Activated CD4-positive, CD25-positive, alpha-beta regulatory T cell treated with anti-CD3 and anti-CD28 coated beads, Interleukin-2, amount 50 U/mL, for 24 hours (primary cell): Measurements from ENCODE around the gene PLXNA3.

Source experiments
- ATAC-seq, 2 donors: fragments of 150-1000 bp; cut with Tn5 transposase; one replicate each; pipeline ENCODE4 v1.10.0; 2021; ENCODE audit warnings: mild to moderate bottlenecking in 1 of 2, moderate library complexity in 1 of 2

PLXNA3 gene

DNA sequence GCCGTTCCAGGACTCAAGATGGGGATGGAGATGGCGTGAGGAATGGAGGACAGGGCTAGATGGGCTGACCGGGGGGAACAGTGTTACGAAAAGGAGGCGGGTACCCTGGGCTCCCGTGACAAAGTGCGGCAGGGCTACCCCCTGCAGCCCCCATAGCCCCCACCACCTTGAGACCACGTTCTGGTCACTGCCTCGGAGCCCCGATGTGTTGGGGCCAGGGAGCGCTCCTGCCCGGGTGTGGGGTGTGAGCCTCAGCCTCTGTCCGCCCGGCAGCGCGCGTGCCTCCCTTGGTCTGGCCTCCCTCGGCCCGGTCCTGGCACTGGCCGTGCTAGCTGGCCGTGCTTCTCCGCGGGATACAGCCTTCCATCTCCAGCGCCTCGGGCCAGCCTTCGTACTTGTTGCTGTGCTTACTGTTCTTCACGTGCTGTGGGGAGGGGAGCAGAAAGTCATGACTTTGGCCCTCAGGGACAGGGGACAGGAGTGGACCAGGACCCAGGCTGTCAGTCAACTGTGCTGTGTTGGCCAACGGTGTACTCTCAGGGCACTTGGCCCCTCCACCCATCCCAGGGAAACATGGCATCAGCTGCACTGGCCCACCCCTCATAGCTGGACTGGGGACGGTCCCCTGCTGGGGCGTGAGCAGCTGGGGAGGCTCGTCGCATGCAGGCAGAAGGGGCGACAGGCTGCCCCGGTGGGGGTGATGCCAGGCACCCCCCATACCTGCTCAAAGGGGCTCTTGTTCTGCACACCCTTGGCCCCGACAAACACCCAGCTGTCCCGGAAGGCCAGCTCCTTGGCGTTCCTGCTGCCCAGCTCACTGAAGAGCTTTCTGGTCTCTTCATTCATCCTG lies 48.6 kb downstream of the PLXNA3 start:
- ATAC-seq, result no peak

DNA sequence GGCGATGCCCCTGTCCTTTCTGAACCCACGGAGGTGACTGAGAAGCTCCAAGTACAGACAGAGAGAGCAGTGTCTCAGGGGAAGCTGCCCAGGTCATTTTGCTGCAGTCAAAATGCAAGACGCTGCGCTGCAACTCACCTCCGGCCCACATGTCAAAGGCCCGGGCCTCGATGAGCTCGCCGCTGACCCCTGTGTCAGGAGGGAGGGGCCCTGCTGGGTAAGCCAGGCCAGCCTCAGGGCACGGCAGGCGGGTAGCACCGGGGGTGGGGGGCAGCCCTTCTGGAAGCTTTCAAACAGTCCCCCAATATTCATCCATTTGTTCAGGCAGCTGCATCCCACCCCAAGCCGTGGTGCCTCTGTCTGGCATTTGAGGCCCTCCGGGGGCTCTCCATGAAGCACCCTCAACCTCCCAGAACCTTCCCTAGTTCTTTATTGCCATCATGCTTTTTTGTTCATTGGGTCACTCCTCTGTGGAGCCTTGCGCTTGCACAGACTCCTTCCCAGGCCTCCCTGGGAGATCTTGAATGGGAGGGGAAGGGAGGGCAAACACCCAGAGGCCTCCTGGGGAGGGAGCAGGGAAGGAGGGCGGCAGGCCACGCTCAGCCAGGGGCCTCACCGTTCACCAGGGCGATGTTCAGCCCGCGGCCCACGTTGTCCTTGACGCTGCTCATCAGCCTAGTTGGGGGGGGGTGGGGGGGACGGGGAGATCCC lies 49.7 kb downstream of the PLXNA3 start:
- no peak for ATAC-seq

DNA sequence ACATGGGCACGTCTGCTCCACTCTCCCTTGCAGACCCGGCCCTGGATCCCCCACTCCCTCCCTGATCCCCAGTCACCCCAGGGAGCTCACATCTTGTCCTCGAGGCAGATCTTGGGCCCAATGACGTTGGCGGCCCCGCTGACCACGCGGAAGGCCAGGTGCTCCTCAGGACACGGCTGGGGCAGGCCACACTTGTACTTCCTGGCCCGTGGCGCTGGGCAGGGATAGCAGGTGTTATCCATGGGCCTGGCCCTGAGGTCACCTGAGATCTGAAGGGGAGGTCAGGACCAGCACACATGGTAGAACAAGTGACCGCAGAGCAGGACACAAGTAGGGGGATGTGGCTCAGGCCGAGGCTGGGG lies 50.3 kb downstream of the PLXNA3 start:
- no peak for ATAC-seq

DNA sequence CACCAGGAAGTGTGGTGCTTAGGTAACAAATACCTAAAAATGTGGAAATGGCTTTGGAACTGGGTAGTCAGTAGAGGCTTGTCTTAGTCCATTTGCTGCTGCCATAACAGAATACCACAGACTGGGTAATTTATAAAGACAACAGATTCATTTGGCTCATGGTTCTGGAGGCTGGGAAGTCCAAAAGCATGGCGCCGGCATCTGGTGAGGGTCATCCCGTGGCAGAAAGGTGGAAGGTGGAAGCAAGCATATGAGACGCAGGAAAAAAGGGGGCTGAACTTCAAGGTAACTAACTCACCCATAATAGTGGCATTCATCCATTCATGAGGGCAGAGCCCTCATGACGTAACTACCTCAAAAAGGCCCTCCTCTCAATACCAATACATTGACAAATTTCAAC lies 51.4 kb downstream of the PLXNA3 start:
- no peak for ATAC-seq

DNA sequence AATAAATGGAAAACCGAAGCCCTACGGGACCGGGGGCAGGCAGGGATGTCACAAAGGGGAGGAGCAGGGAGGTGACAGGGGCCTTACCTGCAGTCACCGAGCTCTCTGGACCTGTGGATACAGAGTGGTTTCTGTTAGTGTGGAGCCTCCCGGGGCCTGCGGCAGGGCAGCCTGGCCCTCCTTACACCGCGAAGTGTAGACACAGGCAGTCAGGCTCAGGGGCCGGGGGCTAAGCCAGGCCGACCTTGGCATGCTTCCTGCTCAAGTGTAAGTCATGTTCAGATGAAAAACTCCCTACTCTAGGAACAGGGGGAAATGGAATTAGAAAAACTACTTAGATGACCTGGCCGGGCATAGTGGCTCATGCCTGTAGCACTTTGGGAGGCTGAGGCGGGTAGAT lies 53.7 kb downstream of the PLXNA3 start:
- no peak for ATAC-seq

DNA sequence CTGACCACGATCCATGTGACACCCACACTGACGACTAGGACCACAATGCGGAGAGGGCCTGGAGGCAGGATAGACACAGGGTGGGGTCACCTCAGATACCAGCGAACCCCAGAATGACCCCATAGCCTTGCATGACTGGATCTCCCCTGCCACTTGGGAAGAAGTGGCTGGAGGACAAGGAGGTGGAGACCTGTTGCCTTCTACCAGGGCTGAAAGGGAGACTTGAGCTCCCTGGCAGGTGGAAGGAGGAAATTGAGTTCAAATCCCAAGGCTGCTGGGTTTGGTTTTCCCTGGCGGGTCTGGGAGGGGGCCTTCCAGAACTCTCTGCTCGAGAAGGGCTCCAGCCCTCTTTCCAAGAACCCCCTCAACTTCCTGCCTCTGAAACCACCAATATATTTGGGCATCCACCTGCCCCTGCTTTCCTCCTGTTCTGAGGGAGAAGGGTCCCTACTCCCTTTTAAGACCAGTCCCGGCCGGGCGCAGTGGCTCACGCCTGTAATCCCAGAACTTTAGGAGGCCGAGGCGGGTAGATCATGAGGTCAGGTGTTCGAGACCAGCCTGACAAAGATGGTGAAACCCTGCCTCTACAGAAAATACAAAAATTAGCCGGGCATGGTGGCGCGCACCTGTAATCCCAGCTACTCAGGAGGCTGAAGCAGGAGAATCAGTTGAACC lies 54.9 kb downstream of the PLXNA3 start:
- ATAC-seq, result no peak

DNA sequence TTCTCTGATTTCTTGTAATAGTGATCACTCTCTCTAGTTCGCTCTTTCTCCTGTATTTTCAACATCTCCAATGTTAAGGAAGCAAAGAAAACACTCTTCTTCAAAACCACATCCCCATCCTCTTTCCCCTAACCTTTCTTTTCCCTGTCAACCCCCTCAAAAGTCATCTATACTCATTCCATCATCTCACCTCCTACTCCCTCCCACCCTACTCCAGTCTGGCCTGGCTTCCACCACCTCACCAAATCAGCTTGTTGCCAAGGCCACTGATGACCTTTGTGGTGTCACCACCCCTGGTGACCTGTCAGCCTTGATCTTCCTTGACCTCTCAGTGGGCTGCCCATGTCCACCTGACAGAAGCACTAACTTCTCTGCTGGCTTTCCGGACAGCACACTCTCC lies 55.6 kb downstream of the PLXNA3 start:
- ATAC-seq, result no peak

DNA sequence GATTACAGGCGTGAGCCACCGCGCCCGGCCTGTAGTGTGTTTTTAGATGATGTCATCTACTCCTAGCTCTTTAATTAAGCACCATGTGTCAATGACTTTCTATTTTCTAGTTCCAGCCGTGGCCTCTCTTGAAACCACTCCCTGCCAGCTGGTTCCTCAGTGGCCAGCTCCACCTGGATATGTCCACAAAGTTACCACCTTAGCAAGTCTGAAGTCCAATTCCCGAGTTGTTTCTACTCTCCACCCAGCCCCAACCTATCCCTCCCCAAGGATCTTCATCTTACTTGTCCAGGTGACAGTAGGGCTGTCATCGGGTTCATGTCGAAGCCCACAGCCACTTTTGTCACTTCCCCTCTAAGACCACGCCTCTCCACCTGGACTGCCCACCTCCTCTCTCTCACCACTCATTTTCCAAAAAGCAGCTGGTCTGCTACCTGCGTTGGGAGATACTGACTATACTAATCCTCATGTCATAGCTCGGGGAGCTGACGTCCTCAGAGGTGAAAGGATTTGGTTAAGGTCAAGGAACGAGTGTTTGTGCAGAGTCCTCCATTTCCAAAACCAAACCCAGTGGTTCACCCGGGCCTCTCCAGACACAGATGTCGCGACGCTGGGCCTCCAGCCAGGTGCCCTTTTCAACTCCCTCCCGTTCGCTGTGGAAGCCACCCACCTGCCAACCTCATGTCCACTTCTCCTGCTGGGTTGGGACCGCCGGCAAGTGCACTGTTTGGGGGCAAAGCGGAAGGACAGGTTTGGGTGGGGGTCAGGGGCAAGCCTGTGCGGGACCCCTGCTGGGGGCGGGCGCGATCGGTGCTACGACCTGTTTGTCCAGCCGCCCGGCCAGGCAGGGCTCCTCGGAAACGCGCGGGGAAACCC lies 57.2 kb downstream of the PLXNA3 start:
- ATAC-seq, result no peak

DNA sequence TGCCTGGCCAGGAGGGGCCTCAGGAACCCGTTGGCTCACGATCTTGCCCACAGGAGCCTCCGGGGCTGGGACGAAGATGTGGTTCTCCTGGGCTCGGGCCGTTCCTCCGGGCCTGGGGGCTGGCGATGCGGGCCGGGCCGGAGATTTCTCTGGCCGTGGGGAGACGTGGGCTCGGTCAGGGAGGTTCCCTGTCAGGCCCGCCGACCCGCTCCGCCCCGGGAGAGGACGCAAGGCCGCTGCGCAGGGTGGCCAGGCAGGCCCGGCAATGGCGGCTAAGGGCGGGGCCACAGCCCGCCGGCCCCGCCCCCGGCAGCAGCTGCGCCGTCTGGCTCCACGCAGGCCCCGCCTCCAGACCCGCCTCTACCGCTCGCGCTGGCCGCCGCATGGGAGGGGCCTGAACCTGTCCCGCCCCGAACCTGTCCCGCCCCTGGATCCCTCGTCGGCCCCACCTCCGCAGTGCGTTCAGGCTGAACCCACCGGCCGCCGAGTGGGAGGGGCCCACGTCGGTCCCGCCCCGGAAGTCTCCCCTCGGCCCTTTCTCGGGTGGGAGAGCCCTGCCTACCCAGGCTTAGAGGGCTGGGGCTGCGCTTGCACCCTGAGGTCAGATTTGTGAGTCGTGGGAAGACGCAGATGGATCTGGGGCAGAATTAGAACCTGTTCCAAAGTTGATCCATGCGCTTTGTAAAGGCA lies 58.0 kb downstream of the PLXNA3 start, which contains the start of gene FAM3A:
FAM3A (minus strand) TSS at position 267 of the 690 bp plus-strand sequence. CDS start 460 bp downstream, outside the sequence.
- ATAC-seq, result peak; percentile 91 to 93

DNA sequence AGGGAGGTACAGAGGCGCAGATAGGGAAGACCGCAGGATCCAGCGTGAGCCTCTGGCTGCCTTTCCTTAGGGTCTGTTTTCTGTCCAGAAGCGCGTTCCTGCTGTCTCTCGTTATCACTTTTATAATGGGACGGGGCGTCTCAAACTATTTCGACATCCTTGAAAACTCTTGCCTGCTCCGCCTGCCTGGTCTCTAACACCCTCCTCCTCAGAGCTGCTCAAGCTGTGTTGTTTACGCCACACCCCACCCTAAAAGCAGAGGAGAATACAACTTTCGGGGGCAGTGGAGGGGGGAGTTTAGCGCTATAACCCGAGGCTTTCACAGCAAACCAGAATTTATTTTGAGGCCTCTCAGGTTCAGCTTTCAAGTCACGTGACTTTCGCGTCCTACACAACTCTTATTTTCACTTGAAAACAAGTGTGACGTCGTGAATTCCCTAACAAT lies 58.6 kb downstream of the PLXNA3 start:
- ATAC-seq, result peak in 1 of 2 donors; percentile 3

DNA sequence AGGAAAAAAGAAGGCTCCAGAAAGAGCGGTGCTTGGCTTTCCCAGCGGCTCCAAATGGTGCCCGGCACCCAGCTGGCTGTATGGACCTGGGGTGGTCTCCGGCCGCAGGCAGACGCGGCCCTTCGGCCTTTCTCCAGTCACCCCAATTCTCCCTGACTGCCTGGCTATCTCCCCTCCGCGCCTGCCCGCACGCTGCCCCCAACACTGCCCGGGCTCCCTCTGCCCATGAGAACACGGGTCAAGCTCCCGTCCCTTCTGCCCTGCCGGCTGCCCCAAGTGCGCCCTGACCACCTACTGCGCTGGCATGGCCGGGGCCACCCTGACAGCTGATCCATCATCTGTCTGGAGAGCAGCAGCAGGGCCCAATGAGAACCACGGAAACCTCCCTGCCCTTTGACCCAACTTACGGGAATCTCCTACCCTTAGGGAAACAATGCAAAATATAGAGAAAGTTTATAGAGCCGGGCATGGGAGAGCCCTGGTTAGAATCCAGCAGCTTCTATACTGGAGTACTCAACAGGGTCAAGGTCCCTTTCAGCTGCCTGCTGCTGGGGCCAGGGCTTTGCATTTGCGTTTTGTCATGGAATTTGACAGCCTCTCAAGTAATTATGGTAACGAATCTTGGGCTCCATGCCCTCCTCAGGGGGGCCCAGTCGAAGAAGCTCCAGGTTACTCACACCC lies 59.2 kb downstream of the PLXNA3 start:
- ATAC-seq, result no peak

DNA sequence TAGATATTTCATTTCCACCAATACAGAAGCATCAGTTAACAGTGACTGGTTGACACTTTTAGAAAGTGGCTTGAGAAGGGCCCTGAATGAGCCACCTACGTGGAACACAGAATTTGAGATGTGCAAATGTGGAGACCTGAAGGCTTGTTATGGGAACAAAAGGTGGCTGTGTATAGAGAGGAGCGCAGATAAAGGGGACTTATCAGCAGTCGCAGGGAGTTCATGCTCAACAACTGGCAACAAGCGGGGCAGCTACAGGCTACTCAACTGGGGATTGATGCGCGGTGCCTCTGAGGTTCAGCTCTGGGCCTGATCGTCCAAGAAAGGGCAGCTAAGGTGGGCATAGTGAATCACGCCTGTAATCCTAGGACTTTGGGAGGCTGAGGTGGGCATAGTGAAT lies 61.3 kb downstream of the PLXNA3 start:
- no peak for ATAC-seq

DNA sequence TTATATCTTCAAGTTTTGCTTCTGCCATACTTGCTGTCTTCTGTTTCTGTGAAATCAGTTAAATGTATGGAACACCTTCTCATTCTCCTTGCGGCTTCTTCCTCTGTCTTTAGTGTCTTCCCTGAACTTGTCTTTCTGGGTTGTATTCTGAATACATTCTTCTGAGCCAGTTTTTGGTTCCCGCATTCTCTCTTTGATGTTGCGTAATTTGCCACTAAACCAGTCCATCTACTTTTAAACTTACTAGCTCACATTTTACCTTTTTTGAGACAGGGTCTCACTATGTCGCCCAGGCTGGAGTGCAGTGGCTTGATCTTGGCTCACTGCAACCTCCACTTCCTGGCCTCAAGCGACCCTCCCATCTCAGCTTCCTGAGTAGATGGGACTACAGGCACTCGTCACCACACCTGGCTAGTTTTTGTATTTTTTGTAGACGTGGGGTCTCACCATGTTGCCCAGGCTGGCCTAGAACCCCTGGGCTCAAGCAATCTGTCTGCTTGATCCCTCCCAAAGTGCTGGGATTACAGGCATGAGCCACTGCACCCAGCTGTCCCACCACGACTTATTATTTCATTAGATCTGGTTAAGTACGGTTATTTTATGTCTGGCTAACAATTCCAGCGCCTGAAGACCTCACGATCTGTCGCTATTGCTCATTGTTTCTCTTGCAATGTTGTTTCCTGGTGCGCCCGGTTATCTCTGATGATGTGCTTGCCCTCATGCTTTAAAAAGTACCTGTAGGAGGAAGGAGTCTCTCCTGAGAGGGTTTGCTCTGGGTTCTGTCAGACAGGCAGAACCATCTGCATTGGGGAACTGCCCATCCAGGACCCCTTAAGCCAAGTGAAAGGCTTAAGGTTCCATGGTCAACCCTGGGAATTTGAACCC lies 67.8 kb downstream of the PLXNA3 start:
- ATAC-seq, result no peak

DNA sequence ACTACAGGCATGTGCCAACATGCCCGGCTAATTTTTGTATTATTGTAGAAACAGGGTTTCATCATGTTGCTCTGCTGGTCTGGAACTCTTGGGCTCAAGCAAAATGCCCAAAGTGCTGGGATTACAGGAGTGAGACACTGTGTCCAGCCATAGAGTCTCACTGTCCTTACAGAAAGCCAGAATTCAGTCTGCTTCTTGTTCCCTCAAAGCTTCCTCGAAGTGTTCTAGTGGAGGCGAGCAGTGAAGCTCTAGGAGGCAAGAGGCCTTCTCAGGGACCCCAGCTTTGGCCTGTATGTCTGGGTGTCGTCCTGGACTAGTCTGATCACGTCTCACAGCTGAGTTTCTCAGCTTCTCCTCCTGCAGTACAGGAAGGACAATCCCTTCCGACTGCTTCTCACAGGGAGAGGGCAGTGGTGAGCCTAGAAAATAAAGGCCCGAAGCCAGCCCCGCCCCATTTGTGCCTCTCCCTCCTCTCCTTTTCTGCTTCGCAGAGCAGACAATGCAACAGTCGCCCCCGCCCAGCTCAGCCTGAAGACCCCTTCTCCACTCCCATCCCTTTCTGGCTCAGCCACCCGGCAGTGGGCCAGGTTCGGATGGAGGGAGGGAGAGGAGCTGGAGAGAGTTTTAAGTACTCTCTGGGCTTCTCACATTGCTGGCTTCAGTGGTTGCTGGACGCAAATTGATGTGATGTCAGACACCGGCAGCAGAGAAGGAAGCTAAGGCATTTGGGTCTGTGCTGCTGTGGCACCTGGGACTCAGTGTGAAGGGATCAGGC lies 69.0 kb downstream of the PLXNA3 start:
- peak; percentile 80 to 90 for ATAC-seq
